Subcutaneous adipose tissue (tissue), 4 donors: ENCODE results near the gene MRTFB. TPM values are rescaled to one million over a fixed set of nuclear protein-coding genes. Genes with fewer than 3 reads are reported as not detected.

ENCODE experiments used
- total RNA-seq, 4 donors: library from RNA; depleted of rRNA; stranded (reverse); fragments of >200 nt; gene quantifications; one replicate each; pipeline ENCODE4 v1.1.0, GENCODE V29; 2016
- TF ChIP-seq, protein P1 (sequence below): fragments of 450-650 bp; IDR thresholded peaks from one replicate; pipeline ENCODE4 v1.5.1; 2016; ENCODE audit warnings: low read depth, mild to moderate bottlenecking, control low read depth, antibody characterized with exemption, moderate library complexity

The MRTFB gene
- total RNA-seq, 4 donors from 2014 or later, result 48.1 to 92.1 (median 66.9) TPM

- TF ChIP-seq, protein P1, sequence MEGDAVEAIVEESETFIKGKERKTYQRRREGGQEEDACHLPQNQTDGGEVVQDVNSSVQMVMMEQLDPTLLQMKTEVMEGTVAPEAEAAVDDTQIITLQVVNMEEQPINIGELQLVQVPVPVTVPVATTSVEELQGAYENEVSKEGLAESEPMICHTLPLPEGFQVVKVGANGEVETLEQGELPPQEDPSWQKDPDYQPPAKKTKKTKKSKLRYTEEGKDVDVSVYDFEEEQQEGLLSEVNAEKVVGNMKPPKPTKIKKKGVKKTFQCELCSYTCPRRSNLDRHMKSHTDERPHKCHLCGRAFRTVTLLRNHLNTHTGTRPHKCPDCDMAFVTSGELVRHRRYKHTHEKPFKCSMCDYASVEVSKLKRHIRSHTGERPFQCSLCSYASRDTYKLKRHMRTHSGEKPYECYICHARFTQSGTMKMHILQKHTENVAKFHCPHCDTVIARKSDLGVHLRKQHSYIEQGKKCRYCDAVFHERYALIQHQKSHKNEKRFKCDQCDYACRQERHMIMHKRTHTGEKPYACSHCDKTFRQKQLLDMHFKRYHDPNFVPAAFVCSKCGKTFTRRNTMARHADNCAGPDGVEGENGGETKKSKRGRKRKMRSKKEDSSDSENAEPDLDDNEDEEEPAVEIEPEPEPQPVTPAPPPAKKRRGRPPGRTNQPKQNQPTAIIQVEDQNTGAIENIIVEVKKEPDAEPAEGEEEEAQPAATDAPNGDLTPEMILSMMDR, result no peak
These were observed 68.8 kb downstream of the MRTFB start for GRCh38 chr16:14139872-14140271.

GRCh38 chr16:14140923-14141322 lies 69.8 kb downstream of the MRTFB start:
- TF ChIP-seq, protein P1, result no peak

- TF ChIP-seq, protein P1, result no peak
These were observed 75.3 kb downstream of the MRTFB start for GRCh38 chr16:14146445-14146844.

DNA sequence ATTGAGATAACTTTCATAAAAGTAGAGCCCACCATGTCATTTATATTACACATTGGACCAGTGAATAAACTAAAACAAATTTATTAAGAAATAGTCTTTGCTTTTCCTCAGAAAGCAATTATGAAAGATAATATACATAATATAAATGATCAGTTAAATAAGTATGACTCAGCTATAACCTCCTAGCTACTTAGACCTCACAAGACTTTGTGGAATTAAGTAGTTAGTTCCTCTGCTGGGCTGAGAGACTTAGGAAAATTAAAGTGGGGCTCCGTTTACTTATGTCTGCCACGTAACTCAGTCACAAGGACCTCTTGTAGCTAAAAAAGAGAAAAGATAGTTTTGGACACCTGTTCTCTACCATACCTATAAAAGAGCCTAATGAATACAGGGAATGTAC lies 76.9 kb downstream of the MRTFB start:
- TF ChIP-seq, protein P1, result no peak

DNA sequence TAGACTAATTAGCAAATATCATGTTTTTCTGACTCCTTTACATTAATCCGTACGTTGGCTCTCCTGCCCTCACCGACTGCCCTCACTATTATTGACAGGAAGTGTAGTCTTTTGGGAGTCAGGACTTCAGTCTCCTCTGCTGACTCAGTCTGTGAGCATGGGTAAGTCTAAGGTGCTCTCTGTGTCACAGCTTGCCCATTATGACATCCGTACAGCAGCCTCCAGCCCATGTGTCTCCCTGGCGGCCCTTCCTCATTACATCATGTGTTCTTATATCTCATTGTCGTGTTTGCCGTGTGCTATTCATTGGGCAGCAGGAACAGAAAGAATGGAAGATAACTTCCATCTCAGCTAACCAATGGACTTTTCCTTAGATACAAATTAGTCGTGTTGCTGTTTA lies 77.5 kb downstream of the MRTFB start:
- TF ChIP-seq, protein P1, result no peak

DNA sequence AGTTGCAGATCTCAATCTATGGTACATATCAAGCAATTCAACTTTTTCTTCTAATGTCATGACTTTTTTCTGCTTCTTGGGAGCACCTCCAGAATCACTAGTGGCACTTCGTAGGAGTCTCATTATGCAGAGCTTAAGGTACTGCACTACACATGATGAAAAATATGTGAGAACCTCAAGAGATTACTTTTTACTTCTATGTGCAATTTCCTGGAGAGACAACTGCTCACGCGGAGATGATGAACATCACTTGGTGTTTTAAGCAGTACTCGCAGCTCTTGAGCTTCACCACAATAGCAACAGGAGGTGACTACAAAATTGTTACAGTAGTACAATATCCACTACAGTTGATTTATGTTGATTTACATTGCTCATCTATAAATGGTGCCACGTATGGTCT lies 79.7 kb downstream of the MRTFB start:
- TF ChIP-seq, protein P1, result no peak

DNA sequence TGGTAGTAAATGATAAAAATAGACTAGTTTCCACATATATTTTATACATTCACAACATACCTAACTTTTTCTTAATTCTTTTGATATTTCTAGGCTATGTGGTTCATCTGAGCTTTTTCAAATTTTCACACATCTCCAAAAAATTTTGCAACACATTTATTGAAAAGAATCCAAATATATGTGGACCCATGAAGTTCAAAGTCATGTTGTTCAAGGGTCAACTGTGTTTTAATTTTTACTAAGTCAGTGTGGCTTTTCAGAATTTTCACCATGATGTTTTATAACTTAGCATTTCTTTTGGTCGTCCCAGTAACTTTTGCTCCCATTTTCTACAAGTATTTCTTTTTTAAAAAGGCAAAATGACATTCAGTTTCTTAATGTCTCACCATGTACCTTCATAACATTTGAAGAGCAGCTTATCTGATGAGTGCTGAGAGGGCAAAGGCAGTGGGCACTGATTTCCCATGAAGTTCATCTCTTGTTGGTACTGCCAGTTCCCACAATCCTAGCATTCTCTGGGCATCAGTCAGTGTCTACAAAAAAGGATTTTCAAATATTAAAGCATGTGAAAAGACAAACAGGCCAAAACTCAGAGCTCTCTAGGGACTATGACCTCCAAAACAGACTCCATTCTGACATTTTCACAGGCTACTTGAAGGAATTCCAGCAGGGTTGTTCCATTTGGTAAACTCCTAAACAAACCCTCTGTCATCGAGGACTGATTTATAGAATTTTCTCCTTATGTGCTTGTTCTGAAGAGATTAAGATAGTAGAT lies 80.3 kb downstream of the MRTFB start:
- TF ChIP-seq, protein P1, result no peak
